Measurements from ENCODE around the gene NPAS1.

- TF ChIP-seq POLR2A (IDR thresholded peaks at IDR 0.05), result no peak
- TF ChIP-seq CTCF (IDR thresholded peaks at IDR 0.05), result no peak
Observed at GRCh38 chr19:47028195-47028601, 8.6 kb downstream of the NPAS1 start.

Data from Peyer's patch (tissue), 4 donors.